Peyer's patch (tissue), 4 donors: Measurements from ENCODE around the gene EXOC4. TPM values are rescaled to one million over a fixed set of nuclear protein-coding genes. Genes with fewer than 3 reads are reported as not detected.

Source experiments
- DNase-seq, 3 donors: peaks; one replicate each; pipeline ENCODE4 v3.0.0-alpha.2; 2017 to 2019
- H3K27ac ChIP-seq, 4 donors: fragments of 200-600 bp; sonication (generic); one replicate each; pipeline ENCODE4 v1.5.1; 2016 to 2019
- H3K27me3 ChIP-seq, 2 donors: fragments of 200-600 bp; sonication (generic); one replicate each; pipeline ENCODE4 v1.5.1; 2019
- H3K36me3 ChIP-seq, 3 donors: fragments of 200-600 bp; sonication (generic); one replicate each; pipeline ENCODE4 v1.5.1; 2016 to 2019
- H3K4me1 ChIP-seq, 4 donors: fragments of 200-600 bp; sonication (generic); one replicate each; pipeline ENCODE4 v1.5.1; 2016 to 2019
- H3K4me3 ChIP-seq, 4 donors: fragments of 200-600 bp; sonication (generic); 1 replicate in 3 of 4; 2 replicates in 1 of 4; pipeline ENCODE4 v1.5.1; 2016 to 2019; ENCODE audit warnings: mild to moderate bottlenecking in 1 of 4
- H3K9me3 ChIP-seq, 4 donors: fragments of 200-600 bp; sonication (generic); one replicate each; pipeline ENCODE4 v1.5.1; 2016 to 2019; ENCODE audit warnings: mild to moderate bottlenecking in 1 of 4
- CTCF ChIP-seq, 6 experiments: fragments of 450-650 bp in 4 of 6; fragments of 200-600 bp in 2 of 6; sonication (generic) in 1 of 6; IDR thresholded peaks; one replicate each; pipeline ENCODE4 v1.5.1; 2017 to 2019; ENCODE audit warnings: antibody characterized with exemption in 6 of 6, mild to moderate bottlenecking in 3 of 6, moderate library complexity in 1 of 6
- POLR2A ChIP-seq, 2 donors: fragments of 450-650 bp; IDR thresholded peaks; one replicate each; pipeline ENCODE4 v1.5.1; 2017; ENCODE audit warnings: antibody characterized with exemption in 2 of 2, mild to moderate bottlenecking in 2 of 2, moderate library complexity in 2 of 2
- total RNA-seq, 4 donors: library from RNA; depleted of rRNA; stranded (reverse); fragments of >200 nt; gene quantifications; one replicate each; pipeline ENCODE4 v1.1.0, GENCODE V29; 2016

The EXOC4 gene
- total RNA-seq, 4 donors from 2014 or later: 128 to 502 (median 141) TPM

GRCh38 chr7:133512560-133512959 is 259.7 kb downstream of the EXOC4 start:
- H3K4me1 ChIP-seq: no peaks in the 10 kb centered on the region
- TF ChIP-seq POLR2A (IDR thresholded peaks at IDR 0.05): no peak
- no peak for TF ChIP-seq CTCF (IDR thresholded peaks at IDR 0.05)
- no peak overlapping the region for H3K27ac ChIP-seq
- no peak for DNase-seq
- no peaks in the 10 kb centered on the region for H3K36me3 ChIP-seq
- no peak overlapping the region for H3K4me3 ChIP-seq
- H3K27me3 ChIP-seq: no peaks in the 10 kb centered on the region
- no peaks in the 10 kb centered on the region for H3K9me3 ChIP-seq

- no peaks in the 10 kb centered on the region for H3K9me3 ChIP-seq
- no peaks in the 10 kb centered on the region for H3K27me3 ChIP-seq
- TF ChIP-seq POLR2A (IDR thresholded peaks at IDR 0.05) (no peak), CTCF (IDR thresholded peaks at IDR 0.05) (no peak)
- no peaks in the 10 kb centered on the region for H3K4me1 ChIP-seq
- H3K36me3 ChIP-seq: no peaks in the 10 kb centered on the region
- H3K27ac ChIP-seq: no peak overlapping the region
- DNase-seq: no peak
- no peak overlapping the region for H3K4me3 ChIP-seq
Measured at GRCh38 chr7:133513608-133514007, 260.7 kb downstream of the EXOC4 start.

GRCh38 chr7:133514551-133514950 is 261.7 kb downstream of the EXOC4 start:
- no peaks in the 10 kb centered on the region for H3K4me1 ChIP-seq
- H3K4me3 ChIP-seq: no peak overlapping the region
- no peak overlapping the region for H3K27ac ChIP-seq
- no peak for DNase-seq
- H3K9me3 ChIP-seq: no peaks in the 10 kb centered on the region
- no peaks in the 10 kb centered on the region for H3K27me3 ChIP-seq
- H3K36me3 ChIP-seq: no peaks in the 10 kb centered on the region
- no peak for TF ChIP-seq CTCF (IDR thresholded peaks at IDR 0.05)

- TF ChIP-seq CTCF (IDR thresholded peaks at IDR 0.05) (no peak), POLR2A (IDR thresholded peaks at IDR 0.05) (no peak)
- H3K27me3 ChIP-seq: no peaks in the 10 kb centered on the region
- DNase-seq: no peak
- no peaks in the 10 kb centered on the region for H3K9me3 ChIP-seq
- H3K4me1 ChIP-seq: no peaks in the 10 kb centered on the region
- no peak overlapping the region for H3K4me3 ChIP-seq
- H3K36me3 ChIP-seq: no peaks in the 10 kb centered on the region
- no peak overlapping the region for H3K27ac ChIP-seq
Measured at GRCh38 chr7:133517766-133518165, 264.9 kb downstream of the EXOC4 start.

- H3K27ac ChIP-seq: no peak overlapping the region
- TF ChIP-seq POLR2A (IDR thresholded peaks at IDR 0.05): no peak
- no peak for TF ChIP-seq CTCF (IDR thresholded peaks at IDR 0.05)
- no peaks in the 10 kb centered on the region for H3K4me1 ChIP-seq
- no peaks in the 10 kb centered on the region for H3K9me3 ChIP-seq
- no peak overlapping the region for H3K4me3 ChIP-seq
- no peaks in the 10 kb centered on the region for H3K27me3 ChIP-seq
- DNase-seq: no peak
- H3K36me3 ChIP-seq: no peaks in the 10 kb centered on the region
Measured at GRCh38 chr7:133518718-133519117, 265.8 kb downstream of the EXOC4 start.

GRCh38 chr7:133520248-133520647 is 267.4 kb downstream of the EXOC4 start:
- Histone ChIP-seq H3K9me3 (no peaks in the 10 kb centered on the region), H3K4me3 (no peak overlapping the region), H3K36me3 (no peaks in the 10 kb centered on the region), H3K27ac (no peak overlapping the region), H3K4me1 (no peaks in the 10 kb centered on the region), H3K27me3 (no peaks in the 10 kb centered on the region)
- no peak for DNase-seq
- TF ChIP-seq CTCF (IDR thresholded peaks at IDR 0.05) (no peak), POLR2A (IDR thresholded peaks at IDR 0.05) (no peak)
